Endothelial cell of umbilical vein (primary cell): ENCODE measurements around the gene PKHD1. TPM values are rescaled to one million over a fixed set of nuclear protein-coding genes. Genes with fewer than 3 reads are reported as not detected.

Experiments used
- BruUV-seq: library from RNA; stranded (reverse); fragments of 400-500 nt; replicated peaks from 2 replicates; lab custom pipeline; 2021; lab: Mats Ljungman, UMichigan
- CTCF ChIA-PET: fragments of 300-600, 350-600 bp; sonication (Branson Sonifier 250); formaldehyde crosslinking; loops from one replicate; lab custom pipeline; 2021; ENCODE audit warnings: antibody characterized with exemption, inconsistent platforms; lab: Charles Lee
- POLR2A ChIA-PET: fragments of 300-600, 350-600 bp; sonication (Branson Sonifier 250); formaldehyde crosslinking; loops from one replicate; lab custom pipeline; 2021; ENCODE audit warnings: antibody characterized with exemption, inconsistent platforms; lab: Charles Lee
- DNase-seq: peaks from one replicate; pipeline ENCODE4 v3.0.0-alpha.2; 2011; ENCODE audit warnings: low read depth, low spot score
- FAIRE-seq: peaks from 2 replicates; lab custom pipeline; 2011; peaks lifted over from hg19 to GRCh38; lab: Jason Lieb, UNC
- H2AFZ ChIP-seq: 2 replicates; pipeline ENCODE4 v1.6.0; 2012; ENCODE audit warnings: low read depth, low read length, control low read depth, inconsistent platforms
- H3K27ac ChIP-seq: 2 replicates; pipeline ENCODE4 v1.5.1; 2011; ENCODE audit warnings: low read depth, mild to moderate bottlenecking, control low read depth, low read length, moderate library complexity; ENCODE audit not compliant: insufficient read depth
- H3K27me3 ChIP-seq, 2 experiments: 2 replicates each; pipeline versions ENCODE4 v1.6.0 to v1.6.1; 2011; ENCODE audit warnings: low read length in 2 of 2, mixed read lengths in 1 of 2; ENCODE audit not compliant: control insufficient read depth in 2 of 2, insufficient read depth in 2 of 2
- H3K36me3 ChIP-seq, 2 experiments: 2 replicates in 1 of 2; 3 replicates in 1 of 2; pipeline ENCODE4 v1.5.1; 2011; ENCODE audit warnings: low read length in 2 of 2, mild to moderate bottlenecking in 1 of 2, moderate library complexity in 1 of 2; ENCODE audit not compliant: control insufficient read depth in 2 of 2, insufficient read depth in 2 of 2; ENCODE audit errors: extremely low read depth in 1 of 2
- H3K4me1 ChIP-seq: 3 replicates; pipeline ENCODE4 v1.5.1; 2011; ENCODE audit warnings: mild to moderate bottlenecking, low read length; ENCODE audit not compliant: control insufficient read depth, insufficient read depth; ENCODE audit errors: extremely low read depth
- H3K4me2 ChIP-seq: 2 replicates; pipeline ENCODE4 v1.6.1; 2011; ENCODE audit warnings: low read length, control low read depth, mixed read lengths; ENCODE audit not compliant: insufficient read depth
- H3K4me3 ChIP-seq, 3 experiments: fragments of 200-600 bp in 1 of 3; sonication (generic), shearing (Covaris generic) in 1 of 3; replicated peaks in 1 of 3; 2 replicates each; pipeline ENCODE4 v1.5.1; 2011 to 2016; ENCODE audit warnings: control low read depth in 3 of 3, low read length in 3 of 3, mild to moderate bottlenecking in 2 of 3, inconsistent platforms in 1 of 3, low read depth in 1 of 3, moderate library complexity in 1 of 3; ENCODE audit not compliant: insufficient read depth in 1 of 3
- H3K79me2 ChIP-seq: 2 replicates; pipeline ENCODE4 v1.6.0; 2012; ENCODE audit warnings: low read length, inconsistent platforms; ENCODE audit not compliant: control insufficient read depth, insufficient read depth
- H3K9ac ChIP-seq: replicated peaks from 2 replicates; pipeline ENCODE3; 2011; ENCODE audit warnings: low read length, control low read depth; ENCODE audit not compliant: insufficient read depth; ENCODE audit errors: extremely low read depth
- H3K9me1 ChIP-seq: replicated peaks from 3 replicates; pipeline ENCODE4 v1.6.0; 2011; ENCODE audit warnings: mild to moderate bottlenecking, low read length; ENCODE audit not compliant: control insufficient read depth, insufficient read depth; ENCODE audit errors: extremely low read depth
- H3K9me3 ChIP-seq: replicated peaks from 2 replicates; pipeline ENCODE4 v1.5.1; 2012; ENCODE audit warnings: low read length, inconsistent platforms; ENCODE audit not compliant: control insufficient read depth, insufficient read depth
- H4K20me1 ChIP-seq: replicated peaks from 2 replicates; pipeline ENCODE3; 2011; ENCODE audit warnings: mild to moderate bottlenecking, low read length; ENCODE audit not compliant: control insufficient read depth, insufficient read depth; ENCODE audit errors: extremely low read depth
- EZH2 ChIP-seq: IDR thresholded peaks from 2 replicates; pipeline ENCODE4 v1.6.1; 2012; ENCODE audit warnings: borderline replicate concordance, low read depth, mild to moderate bottlenecking, moderate library complexity, low read length, inconsistent platforms; ENCODE audit not compliant: severe bottlenecking
- FOS ChIP-seq: IDR thresholded peaks from 2 replicates; pipeline ENCODE4 v1.6.1; 2011; ENCODE audit warnings: mild to moderate bottlenecking, low read length, moderate library complexity, borderline replicate concordance; ENCODE audit not compliant: insufficient read depth
- GATA2 ChIP-seq: IDR thresholded peaks from 2 replicates; pipeline ENCODE4 v1.7.0; 2011; ENCODE audit warnings: low read depth, mild to moderate bottlenecking, moderate library complexity, mixed read lengths, low read length; ENCODE audit not compliant: insufficient read length, insufficient read depth
- JUN ChIP-seq: IDR thresholded peaks from 2 replicates; pipeline ENCODE4 v1.6.1; 2011; ENCODE audit warnings: borderline replicate concordance, low read depth; ENCODE audit not compliant: insufficient read length, insufficient read depth
- MYC ChIP-seq: IDR thresholded peaks from one replicate; pipeline ENCODE4 v1.6.1; 2011; ENCODE audit warnings: mild to moderate bottlenecking, low read depth, low read length
- POLR2A ChIP-seq: IDR thresholded peaks from 2 replicates; pipeline ENCODE4 v1.6.1; 2012; ENCODE audit warnings: low read depth, mild to moderate bottlenecking, control low read depth, low read length
- POLR2AphosphoS5 ChIP-seq: IDR thresholded peaks from 2 replicates; pipeline ENCODE4 v1.6.1; 2012; ENCODE audit warnings: low read depth, mild to moderate bottlenecking, control low read depth, low read length, moderate library complexity; ENCODE audit not compliant: insufficient read depth
- dilution Hi-C: fragments of 300-500 bp; cut with MboI; formaldehyde crosslinking; loops from one replicate; pipeline ENCODE4 v1.15.0; 2019; ENCODE audit warnings: low sequenced_read_pairs; ENCODE audit not compliant: extremely low pct_ligation_motif_present
- intact Hi-C: fragments of 100-400 bp; cut with micrococcal nuclease; formaldehyde crosslinking; loops from one replicate; pipeline ENCODE4 v1.10.0; 2022
- polyA plus RNA-seq, 4 experiments: library from polyadenylated mRNA; depleted of rRNA in 3 of 4; stranded (reverse) in 3 of 4; unstranded in 1 of 4; fragments of >200 nt; gene quantifications; 2 replicates each; pipeline versions ENCODE4 v1.2.1 to v1.2.3, GENCODE V29; 2011 to 2012; ENCODE audit warnings: missing spikeins in 1 of 4
- total RNA-seq: library from RNA; stranded (reverse); gene quantifications from 2 replicates; pipeline ENCODE4 v1.2.3, GENCODE V29; 2021
- TF ChIP-seq, protein P1 (sequence below), 2 donors: IDR thresholded peaks; 1 replicate in 1 of 2; 2 replicates in 1 of 2; pipeline ENCODE4 v1.5.1; 2011; ENCODE audit warnings: low read length in 2 of 2, mild to moderate bottlenecking in 2 of 2, moderate library complexity in 2 of 2, control low read depth in 1 of 2, inconsistent platforms in 1 of 2, low read depth in 1 of 2; ENCODE audit not compliant: insufficient read depth in 1 of 2; ENCODE audit errors: extremely low read depth in 1 of 2
- TF ChIP-seq, protein P2 (sequence below): IDR thresholded peaks from 2 replicates; pipeline ENCODE4 v1.6.1; 2011; ENCODE audit not compliant: insufficient read depth, insufficient read length

PKHD1 gene
- total and polyA plus RNA-seq, 2 donors (not counting 3 experiments of a cell fraction or from before 2014, with no cell fraction given), result not detected

DNA sequence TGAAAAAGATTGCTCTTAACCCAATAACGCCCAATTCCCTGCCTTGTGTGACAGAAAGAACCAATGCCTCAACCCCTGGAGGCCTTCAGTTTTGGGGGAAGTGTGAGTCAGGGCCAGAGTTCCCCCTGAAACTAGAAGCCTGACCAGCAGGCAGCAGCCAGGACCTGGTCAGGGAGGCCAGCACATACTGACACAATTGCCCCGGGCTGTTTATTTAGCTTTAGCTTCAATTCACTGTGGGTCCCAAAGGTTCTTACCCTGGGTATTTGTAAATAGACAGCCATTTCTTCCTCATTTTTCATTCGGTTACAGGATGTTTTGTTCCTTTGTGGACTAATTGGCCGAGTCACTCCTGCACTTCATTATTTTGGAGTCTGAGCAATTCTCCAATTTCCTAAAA is 195.6 kb downstream of the PKHD1 start:
- Histone ChIP-seq H3K9ac (no peak overlapping the region), H3K36me3 (no peaks in the 10 kb centered on the region), H3K4me2 (no peak overlapping the region), H3K4me1 (no peaks in the 10 kb centered on the region), H3K79me2 (no peaks in the 10 kb centered on the region), H2AFZ (no peak overlapping the region), H3K9me1 (no peaks in the 10 kb centered on the region), H3K27me3 (no peaks in the 10 kb centered on the region), H3K4me3 (no peak overlapping the region), H3K9me3 (no peaks in the 10 kb centered on the region), H3K27ac (no peak overlapping the region), H4K20me1 (no peaks in the 10 kb centered on the region)
- POLR2A ChIA-PET, result no interaction called here
- CTCF ChIA-PET, result no interaction called here
- intact Hi-C loops (no loop called here), dilution Hi-C loops (no loop called here)
- no peak for DNase-seq
- FAIRE-seq, result no peak
- TF ChIP-seq FOS, result no peak
- TF ChIP-seq, protein P1, sequence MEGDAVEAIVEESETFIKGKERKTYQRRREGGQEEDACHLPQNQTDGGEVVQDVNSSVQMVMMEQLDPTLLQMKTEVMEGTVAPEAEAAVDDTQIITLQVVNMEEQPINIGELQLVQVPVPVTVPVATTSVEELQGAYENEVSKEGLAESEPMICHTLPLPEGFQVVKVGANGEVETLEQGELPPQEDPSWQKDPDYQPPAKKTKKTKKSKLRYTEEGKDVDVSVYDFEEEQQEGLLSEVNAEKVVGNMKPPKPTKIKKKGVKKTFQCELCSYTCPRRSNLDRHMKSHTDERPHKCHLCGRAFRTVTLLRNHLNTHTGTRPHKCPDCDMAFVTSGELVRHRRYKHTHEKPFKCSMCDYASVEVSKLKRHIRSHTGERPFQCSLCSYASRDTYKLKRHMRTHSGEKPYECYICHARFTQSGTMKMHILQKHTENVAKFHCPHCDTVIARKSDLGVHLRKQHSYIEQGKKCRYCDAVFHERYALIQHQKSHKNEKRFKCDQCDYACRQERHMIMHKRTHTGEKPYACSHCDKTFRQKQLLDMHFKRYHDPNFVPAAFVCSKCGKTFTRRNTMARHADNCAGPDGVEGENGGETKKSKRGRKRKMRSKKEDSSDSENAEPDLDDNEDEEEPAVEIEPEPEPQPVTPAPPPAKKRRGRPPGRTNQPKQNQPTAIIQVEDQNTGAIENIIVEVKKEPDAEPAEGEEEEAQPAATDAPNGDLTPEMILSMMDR (IDR thresholded peaks at IDR 0.05; ENCODE audit: extremely low read depth in 1 of 2, insufficient read depth in 1 of 2, low read depth in 1 of 2, low read length in 2 of 2), result no peak
- TF ChIP-seq EZH2, result no peak
- TF ChIP-seq MYC, result no peak
- TF ChIP-seq JUN, result no peak
- TF ChIP-seq POLR2A, result no peak
- no peak for TF ChIP-seq POLR2AphosphoS5
- no peak for TF ChIP-seq GATA2
- TF ChIP-seq, protein P2, sequence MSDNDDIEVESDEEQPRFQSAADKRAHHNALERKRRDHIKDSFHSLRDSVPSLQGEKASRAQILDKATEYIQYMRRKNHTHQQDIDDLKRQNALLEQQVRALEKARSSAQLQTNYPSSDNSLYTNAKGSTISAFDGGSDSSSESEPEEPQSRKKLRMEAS, result no peak
- no TSS peak for BruUV-seq
